HG03457 (cell line): Measurements from ENCODE around the gene NAV2.

Experiments
- ATAC-seq: cut with Tn5 transposase; IDR thresholded peaks from one replicate; pipeline ENCODE4 v1.9.1; 2021; ENCODE audit warnings: moderate number of reproducible peaks; ENCODE audit not compliant: unreplicated experiment

The NAV2 gene, protein sequence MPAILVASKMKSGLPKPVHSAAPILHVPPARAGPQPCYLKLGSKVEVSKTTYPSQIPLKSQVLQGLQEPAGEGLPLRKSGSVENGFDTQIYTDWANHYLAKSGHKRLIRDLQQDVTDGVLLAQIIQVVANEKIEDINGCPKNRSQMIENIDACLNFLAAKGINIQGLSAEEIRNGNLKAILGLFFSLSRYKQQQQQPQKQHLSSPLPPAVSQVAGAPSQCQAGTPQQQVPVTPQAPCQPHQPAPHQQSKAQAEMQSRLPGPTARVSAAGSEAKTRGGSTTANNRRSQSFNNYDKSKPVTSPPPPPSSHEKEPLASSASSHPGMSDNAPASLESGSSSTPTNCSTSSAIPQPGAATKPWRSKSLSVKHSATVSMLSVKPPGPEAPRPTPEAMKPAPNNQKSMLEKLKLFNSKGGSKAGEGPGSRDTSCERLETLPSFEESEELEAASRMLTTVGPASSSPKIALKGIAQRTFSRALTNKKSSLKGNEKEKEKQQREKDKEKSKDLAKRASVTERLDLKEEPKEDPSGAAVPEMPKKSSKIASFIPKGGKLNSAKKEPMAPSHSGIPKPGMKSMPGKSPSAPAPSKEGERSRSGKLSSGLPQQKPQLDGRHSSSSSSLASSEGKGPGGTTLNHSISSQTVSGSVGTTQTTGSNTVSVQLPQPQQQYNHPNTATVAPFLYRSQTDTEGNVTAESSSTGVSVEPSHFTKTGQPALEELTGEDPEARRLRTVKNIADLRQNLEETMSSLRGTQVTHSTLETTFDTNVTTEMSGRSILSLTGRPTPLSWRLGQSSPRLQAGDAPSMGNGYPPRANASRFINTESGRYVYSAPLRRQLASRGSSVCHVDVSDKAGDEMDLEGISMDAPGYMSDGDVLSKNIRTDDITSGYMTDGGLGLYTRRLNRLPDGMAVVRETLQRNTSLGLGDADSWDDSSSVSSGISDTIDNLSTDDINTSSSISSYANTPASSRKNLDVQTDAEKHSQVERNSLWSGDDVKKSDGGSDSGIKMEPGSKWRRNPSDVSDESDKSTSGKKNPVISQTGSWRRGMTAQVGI (N-terminal part only)

DNA sequence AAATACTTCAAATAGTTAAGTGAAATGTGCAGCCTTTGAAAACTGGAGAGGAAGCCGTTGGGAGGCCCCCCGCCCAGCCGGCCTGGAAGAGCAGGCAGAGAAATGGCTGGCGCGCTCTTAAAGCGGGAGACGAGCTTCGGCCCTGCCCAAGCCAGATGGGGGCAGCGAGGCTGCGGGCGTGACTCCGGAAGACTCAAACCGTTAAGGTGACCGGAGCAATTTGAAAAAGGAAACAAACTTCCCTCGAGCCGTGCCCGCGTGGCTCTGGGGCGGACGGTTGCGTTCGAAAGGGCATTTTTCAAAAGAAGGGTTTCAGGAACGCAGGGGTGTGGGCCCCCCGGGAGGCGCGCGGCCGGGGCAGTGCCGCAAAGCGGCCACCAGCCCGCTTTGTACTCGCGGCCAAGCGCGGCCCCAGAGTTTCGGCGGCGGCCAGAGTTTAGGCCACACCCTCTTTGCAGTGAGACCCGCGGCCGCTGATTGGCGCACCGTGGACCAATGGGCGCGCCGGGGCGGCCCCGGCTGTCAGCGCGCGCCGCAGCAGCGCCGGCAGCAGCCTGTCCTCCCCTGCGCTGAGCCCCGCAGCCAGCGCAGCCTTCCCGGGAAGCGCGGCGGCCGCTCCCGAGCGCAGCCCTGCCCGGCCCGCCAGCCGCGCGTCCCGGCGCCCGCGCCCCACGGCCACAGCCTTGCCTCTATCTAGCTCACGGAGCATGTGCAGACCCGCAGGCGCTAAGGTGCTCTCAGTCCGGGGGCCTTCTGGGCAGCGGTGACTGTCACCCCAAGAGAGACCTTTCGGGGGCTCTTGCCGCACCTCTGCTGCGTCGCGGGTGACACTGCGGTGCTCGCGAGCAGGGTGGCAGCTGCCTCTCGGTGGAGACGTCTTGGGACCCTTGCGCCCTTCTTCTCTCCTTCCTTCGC is at the start of gene NAV2:
Gene NAV2, plus strand, starts transcription at position 557 of the 915 bp plus-strand sequence. CDS start 859 bp downstream, outside the sequence.
- peak; percentile 99 for ATAC-seq

GRCh38 chr11:19663206-19663605 is 49.4 kb upstream of the NAV2 start:
- ATAC-seq, result no peak

DNA sequence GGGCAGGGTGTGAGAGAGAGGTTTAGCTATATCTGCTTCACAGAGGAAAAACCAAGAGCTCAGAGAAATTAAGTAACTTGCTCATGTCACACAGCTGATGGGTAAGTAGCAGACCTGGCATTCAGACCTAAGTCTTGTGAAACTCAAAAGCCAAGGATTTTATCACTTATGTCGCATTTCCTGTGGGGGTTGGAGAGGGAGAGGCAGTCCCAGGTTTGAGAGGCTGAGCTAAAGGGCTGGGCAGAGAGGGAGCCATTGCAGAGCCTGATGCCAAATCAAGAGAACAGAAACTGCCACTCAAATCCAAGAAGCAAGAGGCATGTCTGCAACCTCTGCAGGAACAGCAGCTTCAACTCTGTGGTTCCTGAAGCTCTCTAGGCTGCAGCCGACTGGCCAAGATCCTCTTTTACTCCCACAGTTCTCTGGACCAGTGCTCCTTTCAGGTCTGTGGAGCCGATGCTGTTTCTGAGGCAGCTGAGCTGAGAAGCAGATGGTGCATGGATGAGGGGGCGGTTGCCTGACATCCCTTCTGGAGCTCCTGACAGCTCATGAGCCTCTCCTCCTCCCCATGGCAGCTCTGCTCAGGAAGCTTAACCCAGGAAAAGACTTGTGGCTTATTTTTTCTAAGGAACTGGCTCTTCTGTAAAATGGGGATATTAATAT is 47.6 kb upstream of the NAV2 start:
- ATAC-seq, result no peak

DNA sequence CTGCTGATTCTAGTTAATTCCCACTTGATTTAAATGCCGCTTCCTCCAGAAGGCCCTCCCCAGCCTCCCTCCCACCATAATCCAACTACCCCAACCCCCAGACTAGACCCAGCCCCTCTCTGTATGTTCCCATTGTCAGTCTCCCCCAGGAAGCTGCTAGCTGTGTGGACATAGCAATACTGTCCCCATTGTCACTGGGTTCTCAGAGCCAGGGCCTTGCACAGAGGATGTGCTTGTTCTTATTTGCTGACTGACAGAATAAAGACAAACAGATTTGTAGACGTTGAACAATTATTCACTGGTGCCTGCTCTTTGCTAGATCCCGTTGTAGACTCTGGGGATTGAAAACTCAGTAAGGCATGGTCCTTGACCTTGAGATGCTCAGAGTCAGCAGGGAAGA is 45.7 kb upstream of the NAV2 start:
- no peak for ATAC-seq

DNA sequence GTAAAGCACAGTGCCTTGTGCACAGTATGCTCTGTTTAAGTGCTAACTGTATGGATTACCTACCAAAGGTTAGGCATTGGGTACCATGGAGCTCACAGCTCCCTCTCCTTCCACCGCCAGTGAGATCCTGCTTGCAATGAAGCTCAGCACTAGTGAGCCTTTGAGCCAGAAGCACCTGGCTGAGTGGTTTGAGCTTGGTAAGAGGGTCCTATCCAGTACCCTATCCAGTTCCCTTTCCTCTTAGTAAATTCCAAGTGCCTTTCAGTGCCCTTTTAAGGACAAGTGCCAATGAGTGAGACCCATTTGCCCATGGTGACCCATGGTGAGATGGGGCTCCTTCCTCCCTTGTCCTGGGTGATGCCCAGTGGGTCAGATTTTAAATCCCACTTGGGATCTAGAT is 43.1 kb upstream of the NAV2 start:
- no peak for ATAC-seq

DNA sequence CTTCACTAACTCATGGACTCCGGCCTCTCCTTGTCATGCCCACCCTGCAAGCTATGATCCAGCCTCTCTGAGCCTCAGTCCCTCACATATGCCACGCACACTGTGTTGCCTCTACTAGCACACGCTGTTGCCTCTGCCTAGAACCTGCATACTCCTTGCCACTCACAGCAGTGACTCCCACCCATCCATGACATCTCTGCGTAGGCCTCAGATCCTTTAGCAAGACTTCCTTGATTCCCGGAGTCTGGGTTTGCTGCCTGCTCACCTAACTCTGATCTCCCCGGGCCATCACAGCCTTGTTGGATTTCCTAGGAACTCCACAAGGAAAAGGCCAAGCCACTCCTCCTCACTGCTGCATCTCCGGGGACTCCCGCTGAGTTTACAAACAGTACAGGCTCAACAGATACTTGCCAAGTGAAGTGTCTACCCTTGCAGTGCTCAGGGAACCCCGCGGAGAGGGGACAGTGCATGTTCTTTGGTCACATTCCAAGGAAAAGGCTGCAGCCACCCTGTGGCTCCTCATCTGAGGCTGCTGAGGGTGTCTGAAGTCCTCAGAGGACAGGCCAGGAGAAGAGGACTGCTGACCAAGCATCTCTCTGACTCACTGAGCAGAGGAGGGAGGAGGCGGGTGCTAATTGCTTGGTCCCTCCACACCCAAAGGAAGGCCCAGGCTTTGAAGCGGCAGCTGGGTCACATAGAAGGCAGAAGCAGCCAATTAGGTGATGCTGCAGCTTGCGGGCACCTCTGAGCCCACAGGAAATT is 42.4 kb upstream of the NAV2 start:
- ATAC-seq, result no peak

DNA sequence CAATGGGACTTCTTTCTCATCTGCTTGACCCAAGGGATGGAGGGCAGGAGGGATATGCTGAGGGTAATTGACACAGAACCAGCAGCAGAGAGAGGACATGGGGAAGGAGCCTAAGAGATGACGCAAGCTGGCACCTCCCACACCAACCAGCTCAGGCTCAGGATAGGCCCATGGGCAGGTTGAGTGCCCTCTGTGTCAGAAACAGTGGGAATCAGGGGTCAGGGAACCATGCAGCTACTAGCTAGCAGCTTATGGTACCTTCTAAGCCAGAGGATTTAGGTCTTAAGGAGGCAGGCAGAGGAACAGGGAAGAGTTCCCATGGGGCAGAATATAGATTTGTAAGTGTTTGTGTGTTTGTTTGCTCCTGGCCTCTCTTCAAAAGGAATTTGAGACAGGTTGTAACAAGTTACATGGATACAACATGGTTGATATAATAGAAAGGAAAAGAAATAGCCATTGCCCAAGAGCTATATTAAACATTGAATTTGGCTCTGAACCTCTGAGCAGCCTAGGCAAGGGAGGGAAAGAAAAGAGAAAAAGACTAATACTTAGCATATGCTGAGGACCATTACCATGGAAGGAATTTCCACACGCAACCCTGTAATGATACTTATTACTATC is 39.9 kb upstream of the NAV2 start:
- ATAC-seq, result no peak

GRCh38 chr11:19673924-19674729 is 38.5 kb upstream of the NAV2 start:
- ATAC-seq, result no peak

DNA sequence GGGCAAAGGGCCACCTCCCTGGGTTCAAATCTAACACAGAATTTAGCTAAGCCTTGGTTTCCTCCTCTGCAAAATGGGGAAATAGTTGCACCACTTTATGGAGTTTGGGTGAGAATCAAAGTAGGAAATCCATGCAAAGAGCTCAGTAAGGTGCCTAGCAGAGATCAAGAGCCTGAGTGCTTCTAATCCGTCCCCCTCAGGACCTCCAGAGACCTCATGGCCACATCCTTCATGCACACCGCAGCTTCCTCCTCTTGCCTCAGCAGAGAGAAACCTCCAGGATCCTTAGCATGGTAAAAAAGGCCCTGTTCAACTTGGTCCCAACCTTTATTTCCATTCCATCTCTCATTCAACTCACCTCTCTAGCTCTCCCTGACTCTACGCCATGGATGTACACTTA is 37.8 kb upstream of the NAV2 start:
- ATAC-seq, result no peak

- no peak for ATAC-seq
These were observed 37.2 kb upstream of the NAV2 start for GRCh38 chr11:19675397-19675796.

DNA sequence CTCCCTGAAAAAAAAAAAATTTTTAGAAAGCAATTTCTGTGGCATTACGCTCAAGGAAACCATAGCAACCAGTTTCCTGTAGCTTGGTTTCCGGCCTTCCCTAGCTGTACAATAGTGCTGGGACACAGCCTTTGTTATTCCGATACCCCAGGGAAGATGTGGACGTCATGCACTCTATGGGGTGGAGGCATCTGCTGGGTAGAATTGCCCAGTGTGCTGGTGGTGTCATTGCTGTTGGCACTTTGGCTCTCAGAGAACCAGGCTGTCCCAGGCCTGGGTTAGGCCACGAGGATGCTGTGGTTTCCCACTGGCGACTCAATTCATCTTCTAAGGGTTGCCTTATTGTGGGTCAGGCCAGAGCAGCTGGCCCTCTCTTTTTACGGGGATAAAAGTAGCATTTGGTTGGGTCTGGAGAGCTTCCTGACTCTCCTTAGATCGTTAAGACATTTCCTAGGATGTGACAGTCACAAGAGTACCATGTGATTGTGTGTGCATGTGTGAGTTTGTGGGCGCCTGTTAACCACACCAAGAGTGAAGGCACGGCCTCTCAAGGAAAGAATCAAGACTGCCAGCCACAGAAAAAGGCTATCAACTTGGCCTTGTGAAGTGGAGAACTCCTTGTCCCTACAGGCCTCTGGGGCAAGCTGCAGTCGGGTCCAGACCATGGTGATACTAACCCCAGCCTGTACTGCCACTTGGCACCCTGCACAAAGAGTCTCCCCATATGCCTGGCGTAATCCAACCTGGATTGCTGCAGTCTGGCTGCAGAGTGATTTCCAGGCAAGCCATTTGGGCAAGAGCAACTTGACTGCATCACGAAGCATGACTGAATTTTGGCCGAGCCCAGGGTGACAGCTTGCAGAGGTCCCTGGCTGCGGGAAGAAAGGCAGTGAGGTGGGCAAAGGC is 35.9 kb upstream of the NAV2 start:
- no peak for ATAC-seq

- no peak for ATAC-seq
These were observed 35.1 kb upstream of the NAV2 start for GRCh38 chr11:19677381-19678080.

GRCh38 chr11:19679952-19680828 is 32.4 kb upstream of the NAV2 start:
- ATAC-seq, result no peak

DNA sequence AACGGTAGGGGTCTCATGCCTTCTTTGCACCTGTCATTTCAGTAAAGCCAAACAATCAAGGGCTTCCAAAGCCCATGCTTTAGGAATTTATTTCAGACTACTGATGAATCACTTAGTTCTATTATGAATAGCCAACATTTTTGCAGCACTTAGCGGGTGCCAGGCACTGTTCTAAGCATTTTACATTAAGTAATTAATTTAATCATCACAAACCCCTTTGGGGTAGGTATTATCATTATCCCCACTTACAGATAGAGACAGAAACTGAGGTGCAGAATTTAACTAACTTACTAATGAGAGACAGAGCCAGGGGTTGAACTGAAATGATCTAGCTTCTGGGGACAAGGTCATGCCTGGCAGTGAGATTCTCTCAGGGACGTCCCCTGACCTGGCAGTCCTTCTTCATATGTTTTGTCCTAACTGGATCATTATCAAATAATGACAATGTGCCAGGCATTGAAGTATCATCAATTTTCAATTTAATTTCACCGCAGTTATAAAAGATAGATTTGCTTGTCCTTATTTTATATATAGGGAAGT is 31.7 kb upstream of the NAV2 start:
- no peak for ATAC-seq

- no peak for ATAC-seq
These were observed 29.4 kb upstream of the NAV2 start for GRCh38 chr11:19683141-19683805.
